Esophagus (tissue), 2 donors: ENCODE measurements around the gene RBM38. TPM values are rescaled to one million over a fixed set of nuclear protein-coding genes. Genes with fewer than 3 reads are reported as not detected.

Source experiments
- H3K27ac ChIP-seq, 2 donors: one replicate each; pipeline ENCODE4 v1.5.1; 2013; ENCODE audit warnings: low read depth in 2 of 2, mild to moderate bottlenecking in 2 of 2, inconsistent platforms in 1 of 2, low read length in 1 of 2, moderate library complexity in 1 of 2
- H3K27me3 ChIP-seq, 2 donors: one replicate each; pipeline ENCODE4 v1.6.1; 2013; ENCODE audit warnings: low read length in 2 of 2, control low read depth in 1 of 2, mild to moderate bottlenecking in 1 of 2; ENCODE audit not compliant: insufficient read depth in 2 of 2, control insufficient read depth in 1 of 2
- H3K36me3 ChIP-seq, 2 donors: one replicate each; pipeline ENCODE4 v1.6.1; 2013; ENCODE audit warnings: low read length in 1 of 2; ENCODE audit not compliant: control insufficient read depth in 2 of 2, insufficient read depth in 2 of 2
- H3K4me1 ChIP-seq, 2 donors: one replicate each; pipeline ENCODE4 v1.6.1; 2013; ENCODE audit warnings: low read length in 1 of 2; ENCODE audit not compliant: control insufficient read depth in 2 of 2, insufficient read depth in 2 of 2
- H3K4me3 ChIP-seq, 2 donors: one replicate each; pipeline ENCODE4 v1.5.1; 2013; ENCODE audit warnings: low read length in 2 of 2, mild to moderate bottlenecking in 2 of 2, low read depth in 1 of 2, moderate library complexity in 1 of 2
- H3K9me3 ChIP-seq, 2 donors: one replicate each; pipeline ENCODE4 v1.6.1; 2013; ENCODE audit warnings: mild to moderate bottlenecking in 2 of 2, low read depth in 1 of 2, low read length in 1 of 2, moderate library complexity in 1 of 2; ENCODE audit not compliant: control insufficient read depth in 2 of 2, insufficient read depth in 1 of 2
- WGBS, 2 donors: extraction: QIAGEN DNeasy Blood & Tissue Kit; methylation state at CpG; one replicate each; pipeline ENCODE4 v1.1.7; 2013; 5-methylcytosine and 5-hydroxymethylcytosine counted together
- polyA plus RNA-seq, 2 donors: library from polyadenylated mRNA; stranded (reverse); fragments of 200-250 nt; gene quantifications; one replicate each; pipeline ENCODE4 v1.2.3, GENCODE V29; 2013
- donor health status: healthy with polysubstance abuse.
- donor health status: Bipolar disorder and iron deficiency.

The RBM38 gene
- polyA plus RNA-seq, 2 donors, result 10.9 to 13.8 TPM

DNA sequence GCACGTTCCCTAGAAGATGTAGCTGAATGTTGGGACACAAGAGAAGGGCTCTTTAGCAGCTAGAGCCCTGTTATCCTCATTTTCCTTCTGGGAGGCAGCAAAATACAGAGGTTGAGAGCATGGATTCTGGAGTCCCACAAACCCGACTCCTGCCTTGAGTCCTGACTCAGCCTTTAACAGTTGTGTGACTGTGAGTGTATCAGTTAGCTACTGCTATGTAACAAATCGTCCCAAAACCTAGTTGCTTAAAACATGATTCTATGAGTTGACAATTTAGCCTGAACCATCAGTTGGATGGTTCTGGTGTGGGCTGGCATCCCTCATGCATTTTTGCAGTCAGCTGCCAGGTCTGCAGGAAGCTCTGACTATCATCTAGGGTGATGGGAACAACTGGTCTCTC lies 54.6 kb downstream of the RBM38 start:
- no peak overlapping the region for H3K4me3 ChIP-seq
- no peaks in the 10 kb centered on the region for H3K27me3 ChIP-seq
- no peaks in the 10 kb centered on the region for H3K4me1 ChIP-seq
- no peaks in the 10 kb centered on the region for H3K36me3 ChIP-seq
- WGBS, 2 donors, result 82 to 85% methylated on average over 3 of the region's 3 CpGs
- no peaks in the 10 kb centered on the region for H3K9me3 ChIP-seq
- peak overlapping the region in 1 of 2 donors; percentile 59 for H3K27ac ChIP-seq

DNA sequence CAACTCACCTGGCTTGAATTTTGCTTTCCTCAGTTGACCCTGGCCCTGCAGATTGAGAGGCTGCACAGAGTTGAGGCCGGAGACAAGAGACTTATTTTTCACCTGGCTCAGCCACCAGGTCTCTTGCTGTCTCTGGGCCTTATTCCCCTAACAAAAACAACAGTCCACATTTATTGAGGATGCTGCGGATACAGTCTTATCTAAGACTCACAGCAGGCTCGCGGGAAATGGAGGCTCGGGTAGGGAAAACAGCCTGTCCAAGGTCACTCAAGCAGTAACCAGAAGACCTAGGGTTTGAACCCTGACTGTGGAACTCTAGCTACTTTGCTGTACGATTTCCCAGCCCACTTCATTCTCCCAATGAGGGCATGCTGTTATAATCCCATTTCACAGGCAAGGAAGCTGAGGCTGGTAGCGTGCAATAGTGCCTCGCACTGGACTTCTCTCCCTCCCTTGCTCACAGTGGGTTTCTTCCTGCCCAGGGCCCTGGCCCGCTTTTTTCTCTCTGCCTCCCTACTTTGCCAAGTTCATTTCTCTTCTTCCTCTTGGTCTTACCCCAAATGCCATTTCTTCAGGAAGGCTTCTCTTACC lies 57.7 kb downstream of the RBM38 start:
- H3K27me3 ChIP-seq, result no peaks in the 10 kb centered on the region
- H3K27ac ChIP-seq, result no peak overlapping the region
- no peaks in the 10 kb centered on the region for H3K9me3 ChIP-seq
- no peaks in the 10 kb centered on the region for H3K4me1 ChIP-seq
- 87 to 94% methylated on average over 9 of the region's 9 CpGs for WGBS, 2 donors
- H3K36me3 ChIP-seq, result no peaks in the 10 kb centered on the region
- H3K4me3 ChIP-seq, result no peak overlapping the region

DNA sequence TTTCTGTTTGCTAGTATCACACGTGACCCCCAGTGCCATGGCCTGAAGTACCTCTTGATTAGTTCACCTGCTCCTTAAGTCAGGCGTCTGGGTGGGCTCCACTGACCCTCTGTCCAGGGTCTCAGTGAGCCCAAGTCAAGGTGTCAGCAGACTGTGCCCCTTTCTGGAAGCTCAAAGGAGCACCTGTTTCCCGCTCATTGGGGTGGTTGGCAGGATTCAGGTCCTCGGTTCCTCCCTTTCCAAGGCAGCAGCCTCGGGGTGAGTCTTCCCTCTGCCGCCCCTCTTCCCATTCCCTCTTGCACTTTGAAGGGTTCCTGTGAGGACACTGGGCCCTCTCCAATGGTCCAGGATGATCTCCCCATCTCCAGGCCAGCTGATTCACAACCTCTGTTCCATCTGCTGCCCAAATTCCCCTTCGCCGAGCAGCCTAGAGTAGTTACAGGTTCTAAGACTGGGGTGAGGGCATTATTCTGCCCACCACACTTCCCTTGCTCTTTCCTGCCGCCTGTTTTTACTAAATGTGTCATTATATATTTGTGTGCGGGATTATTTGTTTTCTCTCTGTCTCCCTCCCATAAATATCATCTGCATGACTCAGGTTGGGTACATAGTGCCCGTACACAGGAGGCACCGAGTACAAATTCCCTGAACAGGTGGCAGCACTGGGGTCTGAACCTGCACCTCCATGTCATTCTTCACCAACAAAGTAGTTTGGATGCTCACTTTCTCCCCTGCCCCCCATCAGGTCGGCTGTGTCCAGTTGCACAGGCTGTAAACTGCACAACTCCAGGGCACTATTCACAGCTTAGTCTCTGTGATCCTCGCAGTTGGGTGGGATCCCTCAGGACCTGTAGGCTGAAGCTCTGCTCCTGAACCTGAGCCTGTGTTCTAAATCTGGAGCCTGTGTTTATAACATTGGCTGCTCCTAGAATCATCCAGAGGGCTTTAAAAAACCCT lies 58.5 kb downstream of the RBM38 start:
- 76 to 78% methylated on average over 14 of the region's 14 CpGs for WGBS, 2 donors
- no peaks in the 10 kb centered on the region for H3K9me3 ChIP-seq
- no peaks in the 10 kb centered on the region for H3K36me3 ChIP-seq
- no peaks in the 10 kb centered on the region for H3K27me3 ChIP-seq
- H3K27ac ChIP-seq, result no peak overlapping the region
- no peaks in the 10 kb centered on the region for H3K4me1 ChIP-seq
- H3K4me3 ChIP-seq, result no peak overlapping the region

DNA sequence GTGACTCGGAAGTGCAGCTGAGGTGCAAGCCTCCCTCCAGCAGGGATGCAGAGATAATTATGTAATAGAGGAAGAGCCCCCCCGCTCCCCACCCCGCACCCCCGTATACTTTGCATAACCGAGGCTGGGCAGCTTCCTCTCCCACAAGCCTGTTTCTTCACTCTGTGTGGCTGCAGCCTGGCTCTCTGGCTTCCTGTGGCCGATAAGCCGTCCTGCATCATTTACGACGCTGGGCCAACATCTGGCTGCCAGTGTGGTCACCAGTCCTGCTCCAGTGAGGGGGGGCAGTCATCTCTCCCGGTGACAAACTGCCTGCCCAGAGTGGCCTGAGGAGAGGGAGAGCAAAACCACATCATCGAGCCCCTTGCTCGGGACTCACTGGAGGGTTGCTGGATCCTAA lies 59.2 kb downstream of the RBM38 start:
- Histone ChIP-seq H3K4me1 (no peaks in the 10 kb centered on the region), H3K4me3 (no peak overlapping the region), H3K27me3 (no peaks in the 10 kb centered on the region), H3K36me3 (no peaks in the 10 kb centered on the region), H3K9me3 (no peaks in the 10 kb centered on the region), H3K27ac (no peak overlapping the region)
- 36 to 44% methylated on average over 12 of the region's 12 CpGs for WGBS, 2 donors

DNA sequence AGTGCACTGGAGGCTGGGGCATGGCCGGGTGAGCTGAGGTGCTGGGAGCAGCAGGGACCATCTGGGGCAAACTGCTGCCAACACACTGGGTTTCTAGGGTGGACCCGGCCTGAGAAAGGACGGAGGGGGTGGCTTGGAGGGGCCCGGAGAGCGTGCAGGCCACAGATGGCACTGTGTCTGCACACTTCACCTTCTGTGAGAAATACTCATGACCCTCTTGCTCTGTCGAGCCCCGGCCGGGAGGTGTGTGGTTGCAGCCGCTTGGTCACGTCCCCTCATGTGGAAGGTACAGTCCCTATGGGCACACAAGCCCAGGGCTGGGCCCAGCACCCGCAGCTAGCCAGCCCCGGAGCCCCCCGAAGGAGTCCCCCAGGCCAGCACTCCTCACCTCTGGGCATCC lies 59.7 kb downstream of the RBM38 start:
- WGBS, 2 donors, result 63 to 67% methylated on average over 13 of the region's 13 CpGs
- H3K4me3 ChIP-seq, result no peak overlapping the region
- no peaks in the 10 kb centered on the region for H3K36me3 ChIP-seq
- no peaks in the 10 kb centered on the region for H3K9me3 ChIP-seq
- no peak overlapping the region for H3K27ac ChIP-seq
- no peaks in the 10 kb centered on the region for H3K27me3 ChIP-seq
- H3K4me1 ChIP-seq, result no peaks in the 10 kb centered on the region

DNA sequence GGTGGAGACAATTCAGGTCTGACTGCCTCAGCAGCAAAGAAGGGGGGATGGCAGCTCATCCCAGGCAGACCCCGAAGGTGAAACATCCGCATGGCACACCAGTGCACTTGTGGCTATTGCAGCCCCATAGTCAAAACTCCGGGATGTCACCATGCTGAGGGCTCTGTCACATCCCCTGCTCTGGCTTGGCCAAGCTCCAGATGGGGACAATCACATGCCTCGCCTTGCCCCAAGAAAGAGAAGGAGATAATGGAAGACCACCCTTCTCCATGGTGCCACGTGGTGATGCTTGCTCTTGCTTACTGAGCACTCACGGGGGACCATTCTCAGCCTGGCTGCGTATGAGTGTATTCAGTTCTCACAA lies 60.2 kb downstream of the RBM38 start:
- Histone ChIP-seq H3K4me3 (no peak overlapping the region), H3K4me1 (no peaks in the 10 kb centered on the region), H3K27me3 (no peaks in the 10 kb centered on the region), H3K36me3 (no peaks in the 10 kb centered on the region), H3K27ac (no peak overlapping the region), H3K9me3 (no peaks in the 10 kb centered on the region)
- WGBS, 2 donors, result 82 to 85% methylated on average over 7 of the region's 7 CpGs

DNA sequence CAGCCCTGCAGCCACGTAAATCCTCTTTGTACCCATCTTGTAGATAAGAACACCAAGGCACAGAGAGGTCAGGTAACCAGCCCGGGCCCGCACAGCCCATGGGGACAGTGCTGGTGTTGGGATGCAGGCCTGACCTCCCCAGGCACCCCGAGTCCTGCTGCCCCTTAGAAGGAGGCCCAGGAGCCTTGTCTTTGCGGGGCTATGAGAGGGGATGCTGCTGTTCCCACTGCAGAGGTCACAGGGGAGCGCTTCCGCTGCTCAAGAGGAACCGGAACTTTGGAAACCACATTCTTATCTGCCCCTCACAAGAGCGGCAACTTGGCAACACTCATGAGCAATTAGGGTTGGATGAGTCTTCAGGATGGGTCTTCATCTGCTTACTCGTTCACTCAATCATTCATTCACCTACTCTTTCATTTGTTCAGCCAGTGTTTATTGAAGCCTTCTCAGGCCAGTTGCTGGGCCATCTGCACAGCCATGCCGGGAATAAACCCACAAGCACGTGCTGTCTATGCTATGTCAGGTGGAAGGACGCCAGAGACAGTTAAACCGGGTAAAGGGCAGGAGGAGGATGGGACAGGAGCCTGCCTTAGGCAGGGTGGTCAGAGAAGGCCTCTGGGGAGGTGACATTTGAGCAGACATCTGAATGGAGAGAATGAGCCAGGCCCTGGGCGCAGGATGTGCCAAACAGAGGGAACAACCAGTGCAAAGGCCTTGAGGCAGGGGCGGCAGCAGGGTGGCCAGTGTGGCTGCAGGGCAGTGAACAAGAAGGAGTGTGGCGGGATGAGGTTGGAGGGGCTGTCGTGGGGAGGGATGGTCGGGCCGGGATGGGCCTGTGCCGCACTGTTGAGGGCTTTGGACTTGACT lies 60.8 kb downstream of the RBM38 start:
- Histone ChIP-seq H3K36me3 (no peaks in the 10 kb centered on the region), H3K4me1 (no peaks in the 10 kb centered on the region), H3K27me3 (no peaks in the 10 kb centered on the region), H3K4me3 (no peak overlapping the region), H3K27ac (no peak overlapping the region), H3K9me3 (no peaks in the 10 kb centered on the region)
- 78 to 79% methylated on average over 21 of the region's 21 CpGs for WGBS, 2 donors

DNA sequence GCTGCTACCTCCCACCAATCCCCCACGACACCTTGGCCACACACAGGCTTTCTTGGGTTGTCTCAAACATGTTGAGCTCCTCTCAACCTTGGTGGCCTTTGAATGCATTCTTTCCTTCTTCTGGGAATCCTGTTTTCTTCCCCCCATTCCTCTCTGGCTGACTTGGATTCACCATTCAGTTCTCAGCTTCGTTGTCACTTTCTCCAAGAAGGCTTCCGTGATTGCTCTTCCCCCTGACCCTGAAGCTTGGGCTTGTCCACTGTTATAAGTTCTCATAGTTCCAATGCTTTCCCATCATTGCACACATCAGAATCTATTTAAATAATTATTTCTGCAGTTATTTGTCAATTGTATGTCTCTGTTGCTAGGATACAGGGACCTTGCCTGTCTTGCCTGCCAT lies 64.2 kb downstream of the RBM38 start:
- Histone ChIP-seq H3K36me3 (no peaks in the 10 kb centered on the region), H3K4me1 (no peaks in the 10 kb centered on the region), H3K4me3 (no peak overlapping the region), H3K9me3 (peaks cover 0 to 3% of the 10 kb centered on the region in 2 donors), H3K27me3 (no peaks in the 10 kb centered on the region), H3K27ac (no peak overlapping the region)
- WGBS, 2 donors, result 73 to 90% methylated on average over 3 of the region's 3 CpGs

DNA sequence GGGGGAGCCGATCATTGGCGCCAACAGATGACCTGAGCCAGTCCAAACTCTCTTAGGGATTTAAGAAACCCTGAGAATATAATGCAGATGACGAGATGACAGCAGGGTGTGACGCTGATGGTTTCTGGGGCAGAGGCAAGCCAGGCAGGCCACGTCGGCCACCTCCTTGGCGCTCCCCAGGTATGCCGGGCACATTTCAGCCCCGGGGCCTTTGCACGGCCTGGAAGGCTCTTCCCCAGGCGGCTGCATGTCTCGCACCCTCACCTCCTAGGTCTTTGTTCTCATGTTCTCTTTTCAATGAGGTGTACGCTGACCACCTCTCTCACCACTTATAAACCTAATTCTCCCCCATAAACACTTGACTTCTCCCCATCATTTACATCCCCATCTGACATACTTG lies 64.9 kb downstream of the RBM38 start:
- no peak overlapping the region for H3K4me3 ChIP-seq
- H3K4me1 ChIP-seq, result no peaks in the 10 kb centered on the region
- no peaks in the 10 kb centered on the region for H3K36me3 ChIP-seq
- no peaks in the 10 kb centered on the region for H3K27me3 ChIP-seq
- WGBS, 2 donors, result 90 to 95% methylated on average over 13 of the region's 13 CpGs
- no peak overlapping the region for H3K27ac ChIP-seq
- H3K9me3 ChIP-seq, result peaks cover 0 to 3% of the 10 kb centered on the region in 2 donors
